ENCODE data around the gene CDK9.

Gene CDK9

GRCh38 chr9:127828262-127829031 is 42.6 kb downstream of the CDK9 start:
- no peak for TF ChIP-seq CTCF (IDR thresholded peaks at IDR 0.05)

DNA sequence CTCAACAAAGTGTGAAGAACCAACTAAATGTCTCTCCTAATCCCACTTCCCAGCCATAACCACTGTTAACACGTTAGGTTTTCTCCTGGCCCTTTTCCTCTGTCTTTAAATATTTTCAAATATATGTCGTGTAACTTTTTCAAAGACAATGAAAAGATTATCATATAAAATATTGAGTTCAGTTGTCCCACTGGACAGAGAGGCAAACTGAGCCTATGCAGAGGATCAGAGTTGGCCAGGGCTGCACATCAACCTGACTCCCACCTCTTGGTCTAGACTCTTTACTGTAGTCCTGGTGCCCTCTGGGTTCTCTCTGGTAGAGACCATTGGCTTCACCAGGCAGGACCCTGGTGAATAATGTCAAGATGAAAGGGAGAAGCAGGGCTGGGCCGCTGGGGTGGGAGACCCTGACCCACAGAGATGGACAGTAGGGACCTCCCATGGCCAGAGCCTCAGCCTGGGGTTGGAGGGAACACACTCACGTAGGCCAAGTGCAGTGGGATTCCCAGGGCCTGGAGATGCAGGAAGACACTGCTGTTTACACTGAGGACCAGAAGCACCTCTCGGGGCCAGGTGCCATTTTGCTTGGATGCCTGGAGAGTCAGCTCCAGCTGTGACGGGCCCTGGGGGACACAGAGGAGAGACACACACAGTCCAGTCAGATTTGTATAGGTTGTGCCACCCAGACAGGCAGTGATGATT is 43.5 kb downstream of the CDK9 start:
- no peak for TF ChIP-seq CTCF (IDR thresholded peaks at IDR 0.05)

DNA sequence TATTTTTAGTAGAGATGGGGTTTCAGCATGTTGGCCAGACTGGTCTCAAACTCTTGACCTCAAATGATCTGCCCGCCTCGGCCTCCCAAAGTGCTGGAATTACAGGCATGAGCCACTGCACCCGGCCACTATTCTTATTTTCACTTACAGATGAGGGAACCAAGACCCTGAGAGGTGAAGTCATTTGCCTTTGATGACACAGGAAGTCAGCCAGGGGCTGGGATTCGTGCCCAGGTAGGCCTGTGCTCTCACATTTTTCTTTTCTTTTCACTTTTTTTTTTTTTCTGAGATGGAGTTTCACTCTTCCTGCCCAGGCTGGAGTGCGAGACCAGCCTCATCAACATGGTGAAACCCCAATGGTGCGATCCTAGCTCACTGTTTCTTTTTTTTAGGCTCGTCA is 46.4 kb downstream of the CDK9 start:
- no peak for TF ChIP-seq CTCF (IDR thresholded peaks at IDR 0.05)

GRCh38 chr9:127833555-127833954 is 47.7 kb downstream of the CDK9 start:
- TF ChIP-seq CTCF (IDR thresholded peaks at IDR 0.05), result no peak

- no peak for TF ChIP-seq CTCF (IDR thresholded peaks at IDR 0.05)
Observed at GRCh38 chr9:127835991-127836516, 50.2 kb downstream of the CDK9 start.

DNA sequence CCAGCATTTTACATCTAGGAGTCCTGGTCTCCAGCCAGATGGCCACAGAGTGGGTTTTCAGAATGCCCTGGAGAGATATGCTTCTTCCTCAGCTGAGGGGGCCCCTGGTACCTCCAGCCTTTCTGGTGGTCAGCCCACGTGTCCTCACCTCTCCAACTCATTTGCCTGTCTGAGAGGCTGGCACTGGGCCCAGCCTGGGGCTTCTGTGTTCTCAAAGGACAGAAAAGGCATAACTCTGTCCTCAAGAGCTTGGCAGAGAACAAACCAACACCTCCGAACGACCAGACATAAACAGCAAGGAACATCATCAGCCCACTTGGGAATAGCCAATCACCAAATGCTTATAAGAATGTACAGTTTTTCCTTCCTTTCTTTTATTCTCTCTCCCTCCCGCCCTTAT is 51.5 kb downstream of the CDK9 start:
- no peak for TF ChIP-seq CTCF (IDR thresholded peaks at IDR 0.05)

DNA sequence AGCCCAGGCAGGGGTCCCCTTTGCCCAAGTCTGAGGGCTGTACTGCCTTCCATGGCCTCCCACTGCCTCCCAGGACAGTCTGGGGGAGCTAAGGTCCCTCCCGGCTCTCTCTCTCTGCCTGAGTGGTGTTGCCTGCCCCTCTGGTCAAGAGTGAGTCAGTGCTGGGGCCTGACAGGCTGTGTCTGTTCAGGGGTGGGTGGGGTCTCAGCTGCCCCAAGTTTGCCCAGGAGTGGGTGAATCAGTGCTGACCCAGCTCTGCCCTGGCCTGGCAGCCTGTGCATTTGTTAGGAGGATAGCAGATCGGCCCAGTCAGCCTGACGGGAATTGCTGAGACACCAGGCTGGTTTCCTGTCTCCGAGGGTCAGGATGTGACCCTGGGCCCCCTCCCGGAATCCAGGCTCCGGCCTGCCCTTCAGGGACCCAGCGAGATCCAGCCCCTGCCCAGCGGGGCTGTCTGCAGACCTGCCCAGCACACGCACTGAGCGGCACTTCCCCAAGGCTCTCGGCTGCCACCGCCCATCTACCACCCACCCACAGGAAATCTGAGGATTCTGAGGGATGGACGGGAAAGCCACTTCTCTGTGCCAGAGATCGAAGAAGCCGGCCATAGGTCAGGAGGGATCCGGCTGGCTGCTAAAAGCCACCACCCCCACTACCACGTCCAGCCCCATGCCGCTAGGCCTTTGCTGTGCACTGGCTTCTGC is 52.7 kb downstream of the CDK9 start:
- no peak for TF ChIP-seq CTCF (IDR thresholded peaks at IDR 0.05)

All from LNCAP (cell line).